Measurements from ENCODE around the gene ONECUT3. TPM values are rescaled to one million over a fixed set of nuclear protein-coding genes. Genes with fewer than 3 reads are reported as not detected.

Gene ONECUT3
- total RNA-seq, 4 donors from 2014 or later, result 0.04 TPM; not detected in 3

DNA sequence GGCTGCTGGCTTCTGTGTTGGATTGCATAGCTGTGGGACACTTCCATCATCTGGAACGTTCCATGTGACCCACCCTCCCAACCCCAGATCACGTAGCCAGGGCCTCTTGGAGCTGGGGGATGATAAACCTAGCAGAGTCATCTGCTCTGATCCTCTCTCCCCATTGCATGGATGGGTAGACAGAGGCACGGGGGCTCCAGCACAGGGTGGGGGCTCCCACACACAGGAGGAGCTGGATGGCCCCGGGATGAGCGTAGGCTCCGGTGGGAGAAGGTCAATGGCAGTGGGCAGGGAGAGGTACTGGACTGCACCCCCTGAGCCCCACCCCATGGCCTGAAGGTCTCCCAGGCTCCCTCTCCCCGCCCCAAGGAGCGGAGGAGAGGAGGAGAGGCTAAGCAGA is 33.4 kb downstream of the ONECUT3 start:
- H3K4me1 ChIP-seq, result peaks cover 0 to 14% (median 2%) of the 10 kb centered on the region in 3 donors
- peaks cover 92% of the 10 kb centered on the region for H3K27me3 ChIP-seq
- TF ChIP-seq, protein P1, sequence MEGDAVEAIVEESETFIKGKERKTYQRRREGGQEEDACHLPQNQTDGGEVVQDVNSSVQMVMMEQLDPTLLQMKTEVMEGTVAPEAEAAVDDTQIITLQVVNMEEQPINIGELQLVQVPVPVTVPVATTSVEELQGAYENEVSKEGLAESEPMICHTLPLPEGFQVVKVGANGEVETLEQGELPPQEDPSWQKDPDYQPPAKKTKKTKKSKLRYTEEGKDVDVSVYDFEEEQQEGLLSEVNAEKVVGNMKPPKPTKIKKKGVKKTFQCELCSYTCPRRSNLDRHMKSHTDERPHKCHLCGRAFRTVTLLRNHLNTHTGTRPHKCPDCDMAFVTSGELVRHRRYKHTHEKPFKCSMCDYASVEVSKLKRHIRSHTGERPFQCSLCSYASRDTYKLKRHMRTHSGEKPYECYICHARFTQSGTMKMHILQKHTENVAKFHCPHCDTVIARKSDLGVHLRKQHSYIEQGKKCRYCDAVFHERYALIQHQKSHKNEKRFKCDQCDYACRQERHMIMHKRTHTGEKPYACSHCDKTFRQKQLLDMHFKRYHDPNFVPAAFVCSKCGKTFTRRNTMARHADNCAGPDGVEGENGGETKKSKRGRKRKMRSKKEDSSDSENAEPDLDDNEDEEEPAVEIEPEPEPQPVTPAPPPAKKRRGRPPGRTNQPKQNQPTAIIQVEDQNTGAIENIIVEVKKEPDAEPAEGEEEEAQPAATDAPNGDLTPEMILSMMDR (IDR thresholded peaks at IDR 0.05), result no peak
- TF ChIP-seq POLR2AphosphoS5 (IDR thresholded peaks at IDR 0.05) (no peak), POLR2A (IDR thresholded peaks at IDR 0.05) (no peak), EP300 (IDR thresholded peaks at IDR 0.05) (no peak)
- H3K4me3 ChIP-seq, result no peak overlapping the region
- no peak overlapping the region for H3K27ac ChIP-seq
- no CpG with 5 or more reads among the region's 8 CpGs for WGBS, 2 donors (ENCODE audit: low coverage in 1 of 2)
- H3K9me3 ChIP-seq, result peaks cover 0 to 25% (median 0%) of the 10 kb centered on the region in 3 donors
- H3K36me3 ChIP-seq, result no peaks in the 10 kb centered on the region
- ATAC-seq, result no peak

DNA sequence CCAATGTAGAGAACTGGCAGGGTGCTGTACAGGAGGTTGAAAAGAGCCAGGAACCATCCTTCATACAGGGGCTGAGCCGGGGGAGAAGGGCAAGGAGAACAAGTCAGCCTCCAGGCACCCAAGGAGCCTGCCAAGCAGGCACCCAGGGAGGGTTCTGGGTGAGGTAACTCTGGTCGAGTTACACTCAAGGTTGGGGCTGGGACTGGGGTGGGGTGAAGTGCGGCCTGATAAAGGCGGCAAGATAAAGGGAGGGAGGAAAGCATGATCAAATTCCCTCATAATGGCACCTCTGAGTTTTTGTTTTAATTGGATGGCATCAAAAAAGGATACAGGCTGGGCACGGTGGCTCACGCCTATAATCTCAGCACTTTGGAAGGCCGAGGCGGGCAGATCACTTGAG is 33.8 kb downstream of the ONECUT3 start:
- H3K27ac ChIP-seq, result no peak overlapping the region
- peaks cover 0 to 20% (median 0%) of the 10 kb centered on the region in 3 donors for H3K9me3 ChIP-seq
- H3K4me3 ChIP-seq, result no peak overlapping the region
- no peaks in the 10 kb centered on the region for H3K36me3 ChIP-seq
- no peak for TF ChIP-seq POLR2AphosphoS5 (IDR thresholded peaks at IDR 0.05)
- no peak for TF ChIP-seq EP300 (IDR thresholded peaks at IDR 0.05)
- TF ChIP-seq, protein P1 (IDR thresholded peaks at IDR 0.05), result no peak
- no peak for TF ChIP-seq POLR2A (IDR thresholded peaks at IDR 0.05)
- WGBS, 2 donors (ENCODE audit: low coverage in 1 of 2), result 64 to 72% methylated on average over 8 of the region's 8 CpGs
- peaks cover 0 to 14% (median 2%) of the 10 kb centered on the region in 3 donors for H3K4me1 ChIP-seq
- H3K27me3 ChIP-seq, result peaks cover 92% of the 10 kb centered on the region
- ATAC-seq, result no peak

DNA sequence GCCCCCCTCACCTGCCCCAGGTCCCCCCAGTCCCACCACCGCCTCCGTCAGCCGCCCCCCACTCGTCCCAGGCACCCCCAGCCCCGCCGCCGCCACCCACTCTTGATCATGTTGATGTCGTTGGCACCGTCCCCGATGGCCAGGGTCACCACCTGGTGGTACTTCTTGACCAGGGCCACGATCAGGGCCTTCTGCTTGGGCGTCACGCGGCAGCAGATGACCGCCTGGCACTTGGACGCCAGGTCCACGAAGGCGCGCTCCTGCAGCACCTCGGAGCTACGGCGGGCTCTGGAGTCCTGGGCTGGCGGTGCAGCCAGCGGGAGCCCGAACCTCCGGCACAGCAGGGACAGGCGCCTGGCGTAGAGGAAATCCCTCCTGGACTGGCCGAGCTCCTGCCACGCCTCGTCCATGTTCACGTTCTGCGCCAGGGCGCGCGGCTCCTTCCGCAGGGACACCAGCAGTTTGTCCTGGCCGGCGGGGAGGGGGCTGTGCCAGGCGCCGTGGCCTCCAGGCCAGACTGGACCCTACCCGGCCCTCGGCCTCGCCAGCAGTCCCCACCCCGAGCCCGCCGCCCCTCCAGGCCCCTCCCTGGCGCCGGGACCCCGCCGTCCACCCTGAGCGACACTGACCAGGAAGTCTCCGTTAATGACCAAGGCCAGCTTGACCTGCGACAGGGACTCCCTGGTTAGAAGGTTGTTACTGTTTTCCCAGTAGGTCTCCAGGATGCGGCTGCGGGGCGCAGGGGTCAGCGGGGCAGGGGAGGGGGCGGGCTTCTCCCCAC is 36.1 kb downstream of the ONECUT3 start:
- 11 to 20% methylated on average over 5 to 6 of the region's 59 CpGs for WGBS, 2 donors (ENCODE audit: low coverage in 1 of 2)

DNA sequence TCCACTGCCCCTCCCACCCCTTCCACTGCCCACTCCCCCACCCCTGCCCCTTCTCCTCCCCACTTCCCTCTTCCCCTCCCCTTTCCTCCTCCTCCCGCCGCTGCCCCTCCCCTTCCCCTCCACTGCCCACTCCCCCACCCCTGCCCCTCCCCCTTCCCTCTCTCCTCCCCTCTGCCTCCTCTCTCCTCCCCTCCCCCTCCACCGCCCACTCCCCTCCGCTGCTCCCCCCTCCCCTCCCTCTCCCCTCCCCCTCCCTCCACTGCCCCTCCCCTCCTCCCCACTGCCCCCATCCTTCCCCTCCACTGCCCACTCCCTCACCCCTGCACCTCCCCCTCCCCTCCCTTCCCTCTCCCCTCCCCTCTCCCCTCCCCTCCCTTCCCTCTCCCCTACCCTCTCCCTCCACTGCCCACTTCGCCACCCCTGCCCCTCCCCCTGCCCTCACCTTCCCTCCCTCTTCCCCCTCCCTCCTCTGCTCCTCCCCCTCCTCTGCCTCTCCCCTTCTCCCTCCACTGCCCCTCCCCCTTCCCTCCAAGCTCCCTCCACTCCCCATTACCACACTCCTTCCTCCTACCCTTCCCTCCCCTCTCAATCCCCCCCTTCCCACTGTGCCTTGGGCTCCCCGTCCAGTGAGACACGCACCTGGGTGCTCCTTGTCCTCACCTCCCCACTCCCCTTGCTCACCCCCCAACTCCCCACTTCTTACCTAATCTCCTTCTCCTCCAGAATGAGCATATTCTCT is 36.9 kb downstream of the ONECUT3 start:
- no peak overlapping the region for H3K27ac ChIP-seq
- peaks cover 0 to 4% (median 0%) of the 10 kb centered on the region in 3 donors for H3K9me3 ChIP-seq
- peaks cover 87% of the 10 kb centered on the region for H3K27me3 ChIP-seq
- no peak for ATAC-seq
- no peaks in the 10 kb centered on the region for H3K36me3 ChIP-seq
- peaks cover 0 to 14% (median 2%) of the 10 kb centered on the region in 3 donors for H3K4me1 ChIP-seq
- TF ChIP-seq, protein P1 (IDR thresholded peaks at IDR 0.05), result no peak
- TF ChIP-seq EP300 (IDR thresholded peaks at IDR 0.05) (no peak), POLR2AphosphoS5 (IDR thresholded peaks at IDR 0.05) (no peak), POLR2A (IDR thresholded peaks at IDR 0.05) (no peak)
- 0% methylated on average over 2 of the region's 7 CpGs; no CpG with 5 or more reads in 1 of the 2 donors for WGBS, 2 donors (ENCODE audit: low coverage in 1 of 2)
- H3K4me3 ChIP-seq, result peak overlapping the region in 1 of 2 donors; percentile 22

More for the DNA sequence above, 36.1 kb downstream of the ONECUT3 start:
- no peak overlapping the region for H3K27ac ChIP-seq
- TF ChIP-seq EP300 (IDR thresholded peaks at IDR 0.05), result no peak
- TF ChIP-seq, protein P1 (IDR thresholded peaks at IDR 0.05), result no peak
- no peak for TF ChIP-seq POLR2AphosphoS5 (IDR thresholded peaks at IDR 0.05)
- no peak for TF ChIP-seq POLR2A (IDR thresholded peaks at IDR 0.05)
- peak overlapping the region in 1 of 2 donors; percentile 22 for H3K4me3 ChIP-seq
- peaks cover 0 to 4% (median 0%) of the 10 kb centered on the region in 3 donors for H3K9me3 ChIP-seq
- ATAC-seq, result no peak
- H3K36me3 ChIP-seq, result no peaks in the 10 kb centered on the region
- H3K4me1 ChIP-seq, result peaks cover 0 to 14% (median 2%) of the 10 kb centered on the region in 3 donors
- H3K27me3 ChIP-seq, result peaks cover 87% of the 10 kb centered on the region
